SK-N-SH treated with all-trans-retinoic acid at 6 μM for 48 hours (cell line): ENCODE measurements around the gene ARHGEF25.

ENCODE experiments used
- GLIS3 ChIP-seq: fragments of 250-450 bp; sonication (Bioruptor Pico); IDR thresholded peaks from 2 replicates; pipeline ENCODE4 v1.5.0; 2020; ENCODE audit warnings: mild to moderate bottlenecking, moderate library complexity
- ISL1 ChIP-seq: fragments of 250-450 bp; sonication (Bioruptor Pico); IDR thresholded peaks from 2 replicates; pipeline ENCODE4 v2.1.2; 2022; ENCODE audit warnings: mild to moderate bottlenecking, moderate library complexity
- RARB ChIP-seq: fragments of 250-450 bp; sonication (Bioruptor Pico); IDR thresholded peaks from 2 replicates; pipeline ENCODE4 v1.8.0; 2021; ENCODE audit warnings: mild to moderate bottlenecking, moderate library complexity
- SNAI2 ChIP-seq: fragments of 250-450 bp; sonication (Bioruptor Pico); IDR thresholded peaks from 2 replicates; pipeline ENCODE4 v1.5.0; 2020; ENCODE audit warnings: mild to moderate bottlenecking, moderate library complexity
- TCF4 ChIP-seq: fragments of 250-450 bp; sonication (Bioruptor Pico); IDR thresholded peaks from 2 replicates; pipeline ENCODE4 v1.8.0; 2021; ENCODE audit warnings: mild to moderate bottlenecking, moderate library complexity, borderline replicate concordance
- ZFP3 ChIP-seq: fragments of 250-450 bp; sonication (Bioruptor Pico); IDR thresholded peaks from 2 replicates; pipeline ENCODE4 v1.5.0; 2020; ENCODE audit warnings: mild to moderate bottlenecking, moderate library complexity
- ZNF70 ChIP-seq: fragments of 450-650 bp; formaldehyde crosslinking; IDR thresholded peaks from 2 replicates; pipeline ENCODE4 v1.5.0; 2020; ENCODE audit warnings: mild to moderate bottlenecking, moderate library complexity
- ZNF8 ChIP-seq: fragments of 450-650 bp; formaldehyde crosslinking; IDR thresholded peaks from 2 replicates; pipeline ENCODE4 v1.5.0; 2020; ENCODE audit warnings: mild to moderate bottlenecking, moderate library complexity
- TF ChIP-seq, protein P1 (sequence below): fragments of 250-450 bp; sonication (Bioruptor Pico); IDR thresholded peaks from 2 replicates; pipeline ENCODE4 v1.8.0; 2021; ENCODE audit warnings: low read depth, mild to moderate bottlenecking, moderate library complexity, borderline replicate concordance
- TF ChIP-seq, protein P2 (sequence below): fragments of 250-450 bp; sonication (Bioruptor Pico); IDR thresholded peaks from 2 replicates; pipeline ENCODE4 v1.5.1; 2021; ENCODE audit warnings: mild to moderate bottlenecking, moderate library complexity

DNA sequence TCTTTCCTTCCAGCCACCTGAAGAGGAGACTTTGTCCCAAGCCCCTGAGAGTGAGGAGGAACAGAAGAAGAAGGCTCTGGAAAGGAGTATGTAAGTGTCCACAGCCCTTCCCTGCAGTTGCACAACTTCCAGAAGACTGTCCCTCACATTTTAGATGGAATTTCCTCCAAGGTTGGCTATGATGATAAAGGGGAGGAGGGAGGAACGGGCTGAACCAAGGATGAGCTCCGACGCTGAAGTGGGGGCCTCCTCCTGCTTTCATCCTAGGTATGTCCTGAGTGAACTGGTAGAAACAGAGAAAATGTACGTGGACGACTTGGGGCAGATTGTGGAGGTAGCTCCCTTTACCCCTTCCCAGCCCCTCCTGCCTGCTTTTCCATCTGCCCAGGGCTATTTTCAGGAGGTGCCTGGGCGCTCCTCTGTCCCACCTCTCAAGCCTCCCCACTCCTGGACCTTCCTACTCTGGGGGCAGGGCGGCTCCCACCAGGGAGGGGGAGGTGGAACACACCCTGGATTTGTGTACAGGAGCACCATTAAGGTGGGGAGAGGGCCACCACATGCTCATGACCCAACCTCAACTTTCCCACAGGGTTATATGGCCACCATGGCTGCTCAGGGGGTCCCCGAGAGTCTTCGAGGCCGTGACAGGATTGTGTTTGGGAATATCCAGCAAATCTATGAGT lies 2.3 kb downstream of the ARHGEF25 start:
- TF ChIP-seq TCF4 (CRISPR knock-in tag) = no peak
- TF ChIP-seq, protein P1, sequence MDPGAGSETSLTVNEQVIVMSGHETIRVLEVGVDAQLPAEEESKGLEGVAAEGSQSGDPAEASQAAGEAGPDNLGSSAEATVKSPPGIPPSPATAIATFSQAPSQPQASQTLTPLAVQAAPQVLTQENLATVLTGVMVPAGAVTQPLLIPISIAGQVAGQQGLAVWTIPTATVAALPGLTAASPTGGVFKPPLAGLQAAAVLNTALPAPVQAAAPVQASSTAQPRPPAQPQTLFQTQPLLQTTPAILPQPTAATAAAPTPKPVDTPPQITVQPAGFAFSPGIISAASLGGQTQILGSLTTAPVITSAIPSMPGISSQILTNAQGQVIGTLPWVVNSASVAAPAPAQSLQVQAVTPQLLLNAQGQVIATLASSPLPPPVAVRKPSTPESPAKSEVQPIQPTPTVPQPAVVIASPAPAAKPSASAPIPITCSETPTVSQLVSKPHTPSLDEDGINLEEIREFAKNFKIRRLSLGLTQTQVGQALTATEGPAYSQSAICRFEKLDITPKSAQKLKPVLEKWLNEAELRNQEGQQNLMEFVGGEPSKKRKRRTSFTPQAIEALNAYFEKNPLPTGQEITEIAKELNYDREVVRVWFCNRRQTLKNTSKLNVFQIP (CRISPR knock-in tag) = no peak
- TF ChIP-seq, protein P2, sequence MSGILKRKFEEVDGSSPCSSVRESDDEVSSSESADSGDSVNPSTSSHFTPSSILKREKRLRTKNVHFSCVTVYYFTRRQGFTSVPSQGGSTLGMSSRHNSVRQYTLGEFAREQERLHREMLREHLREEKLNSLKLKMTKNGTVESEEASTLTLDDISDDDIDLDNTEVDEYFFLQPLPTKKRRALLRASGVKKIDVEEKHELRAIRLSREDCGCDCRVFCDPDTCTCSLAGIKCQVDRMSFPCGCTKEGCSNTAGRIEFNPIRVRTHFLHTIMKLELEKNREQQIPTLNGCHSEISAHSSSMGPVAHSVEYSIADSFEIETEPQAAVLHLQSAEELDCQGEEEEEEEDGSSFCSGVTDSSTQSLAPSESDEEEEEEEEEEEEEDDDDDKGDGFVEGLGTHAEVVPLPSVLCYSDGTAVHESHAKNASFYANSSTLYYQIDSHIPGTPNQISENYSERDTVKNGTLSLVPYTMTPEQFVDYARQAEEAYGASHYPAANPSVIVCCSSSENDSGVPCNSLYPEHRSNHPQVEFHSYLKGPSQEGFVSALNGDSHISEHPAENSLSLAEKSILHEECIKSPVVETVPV (CRISPR knock-in tag) = no peak
- TF ChIP-seq ZFP3 (CRISPR knock-in tag) = no peak
- TF ChIP-seq ISL1 (CRISPR knock-in tag) = no peak
- TF ChIP-seq SNAI2 (CRISPR knock-in tag) = no peak
- no peak for TF ChIP-seq ZNF8 (CRISPR knock-in tag)
- TF ChIP-seq RARB (CRISPR knock-in tag) = no peak
- TF ChIP-seq GLIS3 (CRISPR knock-in tag) = no peak
- no peak for TF ChIP-seq ZNF70 (CRISPR knock-in tag)
